22Rv1 (cell line): ENCODE data around the gene AQP9.

Experiments
- H3K27ac ChIP-seq: fragments of 450-650 bp; 2 replicates; pipeline ENCODE4 v1.5.1; 2017
- CTCF ChIP-seq: fragments of 450-650 bp; IDR thresholded peaks from 2 replicates; pipeline ENCODE4 v1.5.1; 2017; ENCODE audit warnings: mild to moderate bottlenecking
- ZFX ChIP-seq: fragments of 450-650 bp; IDR thresholded peaks from 2 replicates; pipeline ENCODE4 v1.6.1; 2017; ENCODE audit warnings: antibody characterized with exemption, borderline replicate concordance

Gene AQP9

GRCh38 chr15:58229297-58229768 lies 91.2 kb downstream of the AQP9 start:
- TF ChIP-seq ZFX = no peak
- TF ChIP-seq CTCF = no peak
- H3K27ac ChIP-seq = no peak overlapping the region

GRCh38 chr15:58232281-58233065 lies 94.3 kb downstream of the AQP9 start:
- H3K27ac ChIP-seq = no peak overlapping the region
- TF ChIP-seq ZFX (no peak), CTCF (no peak)

- TF ChIP-seq ZFX = no peak
- TF ChIP-seq CTCF = no peak
- H3K27ac ChIP-seq = no peak overlapping the region
Measured at GRCh38 chr15:58233341-58233740, 95.2 kb downstream of the AQP9 start.
